Caco-2 (cell line): ENCODE measurements around the gene S100P. TPM values are rescaled to one million over a fixed set of nuclear protein-coding genes. Genes with fewer than 3 reads are reported as not detected.
A peak's percentile ranks its signal among the peaks of the same experiment; 100 is the strongest.

Experiments used
- BruUV-seq: library from RNA; stranded (reverse); fragments of 400-500 nt; replicated peaks from 2 replicates; lab custom pipeline; 2021; lab: Mats Ljungman, UMichigan
- CTCF ChIA-PET: fragments of 300-600 bp; sonication (Branson Sonifier 250); formaldehyde crosslinking; loops from one replicate; lab custom pipeline; 2022; ENCODE audit warnings: antibody characterized with exemption; lab: Charles Lee
- POLR2A ChIA-PET: fragments of 300-600 bp; sonication (Branson Sonifier 250); formaldehyde crosslinking; loops from one replicate; lab custom pipeline; 2022; ENCODE audit warnings: antibody characterized with exemption; lab: Charles Lee
- DNase-seq, 2 experiments: peaks; one replicate each; pipeline versions ENCODE4 v3.0.0 to v3.0.0-alpha.2; 2020 to 2022
- H3K27me3 ChIP-seq: replicated peaks from 2 replicates; pipeline ENCODE4 v1.6.0; 2011; ENCODE audit warnings: low read length; ENCODE audit not compliant: control insufficient read depth, insufficient read depth
- H3K36me3 ChIP-seq: 2 replicates; pipeline ENCODE4 v1.5.1; 2011; ENCODE audit warnings: low read length; ENCODE audit not compliant: control insufficient read depth, insufficient read depth
- H3K4me1 ChIP-seq: fragments of 250-450 bp; sonication (Bioruptor Pico); 2 replicates; pipeline ENCODE4 v1.5.1; 2020; ENCODE audit warnings: mild to moderate bottlenecking
- H3K4me3 ChIP-seq: 2 replicates; pipeline ENCODE4 v1.5.1; 2011; ENCODE audit warnings: low read depth, mild to moderate bottlenecking, control low read depth, low read length
- H3K9me3 ChIP-seq: fragments of 250-450 bp; sonication (Bioruptor Pico); 2 replicates; pipeline ENCODE4 v1.5.1; 2020; ENCODE audit warnings: mild to moderate bottlenecking, moderate library complexity
- H3K27ac Mint-ChIP-seq: one replicate; pipeline ENCODE4 v1.8.0; 2022; ENCODE audit warnings: mixed read lengths; ENCODE audit not compliant: unreplicated experiment
- H3K27me3 Mint-ChIP-seq: one replicate; pipeline ENCODE4 v1.8.0; 2022; ENCODE audit warnings: mixed read lengths; ENCODE audit not compliant: insufficient read depth, unreplicated experiment
- H3K36me3 Mint-ChIP-seq: one replicate; pipeline ENCODE4 v1.8.0; 2022; ENCODE audit warnings: mild to moderate bottlenecking, mixed read lengths; ENCODE audit not compliant: insufficient read depth, unreplicated experiment
- H3K4me1 Mint-ChIP-seq: one replicate; pipeline ENCODE4 v1.8.0; 2022; ENCODE audit warnings: low read depth, mixed read lengths; ENCODE audit not compliant: unreplicated experiment
- H3K4me3 Mint-ChIP-seq: one replicate; pipeline ENCODE4 v1.8.0; 2022; ENCODE audit warnings: mild to moderate bottlenecking, moderate library complexity, mixed read lengths; ENCODE audit not compliant: unreplicated experiment
- H3K9me3 Mint-ChIP-seq: one replicate; pipeline ENCODE4 v1.8.0; 2022; ENCODE audit warnings: mixed read lengths; ENCODE audit not compliant: unreplicated experiment
- intact Hi-C: fragments of 100-400 bp; cut with micrococcal nuclease; formaldehyde crosslinking; loops from one replicate; pipeline ENCODE4 v1.10.0; 2022; ENCODE audit not compliant: unreplicated experiment
- total RNA-seq: library from RNA; stranded (reverse); gene quantifications from 2 replicates; pipeline ENCODE4 v1.2.3, GENCODE V29; 2022
- TF ChIP-seq, protein P1 (sequence below), 2 experiments: fragments of 200-600 bp in 1 of 2; IDR thresholded peaks; 1 replicate in 1 of 2; 2 replicates in 1 of 2; pipeline versions ENCODE4 v1.5.1 to v1.8.0; 2011 to 2022; ENCODE audit warnings: antibody characterized with exemption in 1 of 2, control low read depth in 1 of 2, inconsistent platforms in 1 of 2, low read depth in 1 of 2, low read length in 1 of 2, mild to moderate bottlenecking in 1 of 2, moderate library complexity in 1 of 2; ENCODE audit not compliant: insufficient read depth in 1 of 2, severe bottlenecking in 1 of 2, unreplicated experiment in 1 of 2

The S100P gene
- total RNA-seq, 1 experiment from 2014 or later: 96.9 TPM

DNA sequence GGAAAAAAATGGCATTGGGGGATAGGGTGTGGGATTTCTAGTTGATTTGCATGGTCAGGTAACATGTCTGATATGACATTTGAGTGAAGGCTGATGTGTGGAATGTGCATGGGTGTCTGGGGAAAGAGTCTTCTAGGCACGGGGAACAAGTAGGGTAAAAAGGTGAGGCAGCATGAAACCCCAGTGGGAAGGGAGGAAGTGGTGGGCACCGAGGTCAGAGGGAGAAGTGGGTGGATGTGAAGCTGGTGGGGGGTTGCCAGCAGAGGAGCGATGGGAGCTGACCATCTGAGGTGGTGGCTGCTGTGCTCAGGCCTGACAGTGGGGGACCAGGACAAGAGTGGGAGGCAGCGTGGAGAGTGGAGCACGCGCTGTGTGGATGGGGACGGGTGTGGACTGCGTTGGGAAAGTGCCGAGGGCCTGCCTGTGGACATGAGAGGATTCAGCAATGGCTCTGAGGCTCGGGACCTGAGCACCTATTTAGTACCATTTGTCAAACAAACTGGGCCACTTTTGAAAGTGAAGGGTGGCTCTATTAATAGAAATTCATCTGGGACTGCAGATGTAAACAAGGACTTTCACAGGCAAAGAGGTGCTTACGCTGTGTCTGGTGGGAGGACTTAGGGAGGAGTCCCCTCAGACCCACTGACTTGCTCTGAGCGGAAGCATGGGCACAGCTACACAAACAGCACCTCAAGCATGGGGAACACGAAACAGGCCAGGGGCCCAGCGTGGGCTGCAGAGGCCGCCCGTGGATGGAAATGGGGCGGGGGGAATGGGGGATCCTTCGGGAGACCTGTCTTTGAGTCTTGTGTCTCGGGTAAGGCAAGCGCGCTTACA lies 16.7 kb upstream of the S100P start:
- CTCF ChIA-PET: interaction anchor here (0.6 kb wide), 1 partner anchor 366 kb away, joined by 5 read pairs; a partner anchor contains a TSS
- no TSS peak for BruUV-seq
- no peaks in the 10 kb centered on the region for H3K9me3 Mint-ChIP-seq
- H3K4me3 ChIP-seq: no peak overlapping the region
- no peaks in the 10 kb centered on the region for H3K9me3 ChIP-seq
- H3K36me3 Mint-ChIP-seq: peaks cover 50% of the 10 kb centered on the region
- peak overlapping the region; percentile 7 for H3K4me3 Mint-ChIP-seq
- peaks cover 18% of the 10 kb centered on the region for H3K4me1 Mint-ChIP-seq
- DNase-seq: no peak
- H3K4me1 ChIP-seq: peaks cover 16% of the 10 kb centered on the region
- peak overlapping the region; percentile 70 for H3K27ac Mint-ChIP-seq
- H3K27me3 ChIP-seq: no peaks in the 10 kb centered on the region
- intact Hi-C loops: no loop called here
- TF ChIP-seq, protein P1, sequence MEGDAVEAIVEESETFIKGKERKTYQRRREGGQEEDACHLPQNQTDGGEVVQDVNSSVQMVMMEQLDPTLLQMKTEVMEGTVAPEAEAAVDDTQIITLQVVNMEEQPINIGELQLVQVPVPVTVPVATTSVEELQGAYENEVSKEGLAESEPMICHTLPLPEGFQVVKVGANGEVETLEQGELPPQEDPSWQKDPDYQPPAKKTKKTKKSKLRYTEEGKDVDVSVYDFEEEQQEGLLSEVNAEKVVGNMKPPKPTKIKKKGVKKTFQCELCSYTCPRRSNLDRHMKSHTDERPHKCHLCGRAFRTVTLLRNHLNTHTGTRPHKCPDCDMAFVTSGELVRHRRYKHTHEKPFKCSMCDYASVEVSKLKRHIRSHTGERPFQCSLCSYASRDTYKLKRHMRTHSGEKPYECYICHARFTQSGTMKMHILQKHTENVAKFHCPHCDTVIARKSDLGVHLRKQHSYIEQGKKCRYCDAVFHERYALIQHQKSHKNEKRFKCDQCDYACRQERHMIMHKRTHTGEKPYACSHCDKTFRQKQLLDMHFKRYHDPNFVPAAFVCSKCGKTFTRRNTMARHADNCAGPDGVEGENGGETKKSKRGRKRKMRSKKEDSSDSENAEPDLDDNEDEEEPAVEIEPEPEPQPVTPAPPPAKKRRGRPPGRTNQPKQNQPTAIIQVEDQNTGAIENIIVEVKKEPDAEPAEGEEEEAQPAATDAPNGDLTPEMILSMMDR (IDR thresholded peaks at IDR 0.05; ENCODE audit: insufficient read depth in 1 of 2, low read depth in 1 of 2, low read length in 1 of 2, severe bottlenecking in 1 of 2, unreplicated experiment in 1 of 2): no peak
- POLR2A ChIA-PET: no interaction called here
- no peaks in the 10 kb centered on the region for H3K27me3 Mint-ChIP-seq
- peaks cover 5% of the 10 kb centered on the region for H3K36me3 ChIP-seq

DNA sequence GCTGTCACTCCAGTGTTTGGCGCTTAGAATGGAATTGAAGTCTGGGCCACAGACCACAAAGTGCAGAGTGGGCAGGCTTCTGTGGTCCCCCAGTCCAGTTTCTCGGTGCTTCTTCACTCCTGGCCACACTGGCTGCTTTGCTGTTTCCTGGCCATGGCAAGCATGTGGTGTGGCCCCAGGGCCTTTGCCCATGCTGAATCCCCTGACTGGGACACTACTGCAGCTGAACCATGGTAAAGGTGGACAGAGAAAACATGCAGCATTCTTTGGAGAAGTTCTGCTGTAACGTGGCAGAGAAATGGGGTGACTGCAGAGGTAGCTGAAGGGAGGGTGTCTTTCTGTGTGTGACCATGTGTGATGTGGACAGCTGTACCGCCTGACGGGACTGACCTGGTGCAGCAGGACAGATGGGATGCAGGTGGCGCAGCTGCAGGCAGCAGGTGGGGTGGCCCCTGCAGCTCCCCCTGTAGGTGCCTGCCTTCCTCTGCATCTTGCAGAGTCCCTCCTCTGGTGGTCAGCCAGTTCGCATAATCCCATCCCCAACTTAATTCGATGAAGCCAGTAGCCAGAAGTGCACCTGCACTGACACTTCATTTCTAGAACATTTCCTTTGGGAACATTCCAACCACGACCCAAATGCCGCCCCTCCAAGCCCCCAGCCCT lies 13.2 kb upstream of the S100P start:
- Histone ChIP-seq H3K4me3 (no peak overlapping the region), H3K36me3 (peaks cover 4% of the 10 kb centered on the region), H3K4me1 (peaks cover 9% of the 10 kb centered on the region), H3K9me3 (no peaks in the 10 kb centered on the region), H3K27me3 (no peaks in the 10 kb centered on the region)
- H3K27ac Mint-ChIP-seq: no peak overlapping the region
- intact Hi-C loops: loop anchor here (10.0 kb wide), 1 partner anchor 56 kb away; no protein-coding TSS in a partner anchor
- no TSS peak for BruUV-seq
- no peaks in the 10 kb centered on the region for H3K27me3 Mint-ChIP-seq
- no peaks in the 10 kb centered on the region for H3K9me3 Mint-ChIP-seq
- no peak overlapping the region for H3K4me3 Mint-ChIP-seq
- H3K4me1 Mint-ChIP-seq: peaks cover 12% of the 10 kb centered on the region
- TF ChIP-seq, protein P1 (IDR thresholded peaks at IDR 0.05; ENCODE audit: insufficient read depth in 1 of 2, low read depth in 1 of 2, low read length in 1 of 2, severe bottlenecking in 1 of 2, unreplicated experiment in 1 of 2): peak; percentile 18 to 22
- CTCF ChIA-PET: interaction anchor here (1.3 kb wide), 1 partner anchor 10 kb away, joined by 4 read pairs; no protein-coding TSS in a partner anchor
- POLR2A ChIA-PET: no interaction called here
- peak in 1 of 2 experiments; percentile 43 for DNase-seq
- peaks cover 22% of the 10 kb centered on the region for H3K36me3 Mint-ChIP-seq

DNA sequence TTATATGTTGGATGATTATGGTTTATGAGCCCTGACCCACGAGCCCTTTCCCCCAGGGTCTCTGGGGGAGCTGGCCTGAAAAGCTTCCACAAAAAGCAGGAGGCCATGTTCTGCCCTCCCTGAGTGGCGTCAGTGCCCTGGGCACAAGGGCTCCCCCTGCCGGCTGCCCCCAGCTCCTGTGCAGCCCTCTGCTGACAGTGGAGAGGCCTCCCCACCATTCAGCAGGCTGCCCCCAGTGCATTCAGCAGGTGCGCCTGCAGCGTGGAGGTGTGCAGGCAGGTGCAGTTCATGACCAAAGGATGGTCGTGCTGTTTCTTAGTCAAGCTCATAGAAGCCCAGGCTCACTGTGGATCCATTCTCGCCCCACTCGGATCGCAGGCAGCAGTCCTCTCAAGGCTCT lies 12.5 kb upstream of the S100P start:
- peaks cover under 1% of the 10 kb centered on the region for H3K36me3 ChIP-seq
- TF ChIP-seq, protein P1 (IDR thresholded peaks at IDR 0.05; ENCODE audit: insufficient read depth in 1 of 2, low read depth in 1 of 2, low read length in 1 of 2, severe bottlenecking in 1 of 2, unreplicated experiment in 1 of 2): no peak
- Mint-ChIP-seq H3K27ac (no peak overlapping the region), H3K4me3 (no peak overlapping the region), H3K27me3 (no peaks in the 10 kb centered on the region), H3K4me1 (peaks cover 9% of the 10 kb centered on the region), H3K36me3 (peaks cover 16% of the 10 kb centered on the region), H3K9me3 (no peaks in the 10 kb centered on the region)
- no peaks in the 10 kb centered on the region for H3K9me3 ChIP-seq
- intact Hi-C loops: loop anchor here (10.0 kb wide), 1 partner anchor 56 kb away; no protein-coding TSS in a partner anchor
- H3K4me1 ChIP-seq: peaks cover 2% of the 10 kb centered on the region; the same call in 1 of the 2 replicates
- POLR2A ChIA-PET: no interaction called here
- no TSS peak for BruUV-seq
- H3K27me3 ChIP-seq: no peaks in the 10 kb centered on the region
- no peak for DNase-seq
- no peak overlapping the region for H3K4me3 ChIP-seq
- CTCF ChIA-PET: interaction anchor here (1.3 kb wide), 1 partner anchor 9 kb away, joined by 4 read pairs; no protein-coding TSS in a partner anchor
